Caco-2 (cell line): ENCODE measurements around the gene TEX11. TPM values are rescaled to one million over a fixed set of nuclear protein-coding genes. Genes with fewer than 3 reads are reported as not detected.

ENCODE experiments used
- BruUV-seq: library from RNA; stranded (reverse); fragments of 400-500 nt; replicated peaks from 2 replicates; lab custom pipeline; 2021; lab: Mats Ljungman, UMichigan
- CTCF ChIA-PET: fragments of 300-600 bp; sonication (Branson Sonifier 250); formaldehyde crosslinking; loops from one replicate; lab custom pipeline; 2022; ENCODE audit warnings: antibody characterized with exemption; lab: Charles Lee
- POLR2A ChIA-PET: fragments of 300-600 bp; sonication (Branson Sonifier 250); formaldehyde crosslinking; loops from one replicate; lab custom pipeline; 2022; ENCODE audit warnings: antibody characterized with exemption; lab: Charles Lee
- DNase-seq, 2 experiments: peaks; one replicate each; pipeline versions ENCODE4 v3.0.0 to v3.0.0-alpha.2; 2020 to 2022
- H3K27me3 ChIP-seq: replicated peaks from 2 replicates; pipeline ENCODE4 v1.6.0; 2011; ENCODE audit warnings: low read length; ENCODE audit not compliant: control insufficient read depth, insufficient read depth
- H3K36me3 ChIP-seq: 2 replicates; pipeline ENCODE4 v1.5.1; 2011; ENCODE audit warnings: low read length; ENCODE audit not compliant: control insufficient read depth, insufficient read depth
- H3K4me1 ChIP-seq: fragments of 250-450 bp; sonication (Bioruptor Pico); 2 replicates; pipeline ENCODE4 v1.5.1; 2020; ENCODE audit warnings: mild to moderate bottlenecking
- H3K4me3 ChIP-seq: 2 replicates; pipeline ENCODE4 v1.5.1; 2011; ENCODE audit warnings: low read depth, mild to moderate bottlenecking, control low read depth, low read length
- H3K9me3 ChIP-seq: fragments of 250-450 bp; sonication (Bioruptor Pico); 2 replicates; pipeline ENCODE4 v1.5.1; 2020; ENCODE audit warnings: mild to moderate bottlenecking, moderate library complexity
- H3K27ac Mint-ChIP-seq: one replicate; pipeline ENCODE4 v1.8.0; 2022; ENCODE audit warnings: mixed read lengths; ENCODE audit not compliant: unreplicated experiment
- H3K27me3 Mint-ChIP-seq: one replicate; pipeline ENCODE4 v1.8.0; 2022; ENCODE audit warnings: mixed read lengths; ENCODE audit not compliant: insufficient read depth, unreplicated experiment
- H3K36me3 Mint-ChIP-seq: one replicate; pipeline ENCODE4 v1.8.0; 2022; ENCODE audit warnings: mild to moderate bottlenecking, mixed read lengths; ENCODE audit not compliant: insufficient read depth, unreplicated experiment
- H3K4me1 Mint-ChIP-seq: one replicate; pipeline ENCODE4 v1.8.0; 2022; ENCODE audit warnings: low read depth, mixed read lengths; ENCODE audit not compliant: unreplicated experiment
- H3K4me3 Mint-ChIP-seq: one replicate; pipeline ENCODE4 v1.8.0; 2022; ENCODE audit warnings: mild to moderate bottlenecking, moderate library complexity, mixed read lengths; ENCODE audit not compliant: unreplicated experiment
- H3K9me3 Mint-ChIP-seq: one replicate; pipeline ENCODE4 v1.8.0; 2022; ENCODE audit warnings: mixed read lengths; ENCODE audit not compliant: unreplicated experiment
- intact Hi-C: fragments of 100-400 bp; cut with micrococcal nuclease; formaldehyde crosslinking; loops from one replicate; pipeline ENCODE4 v1.10.0; 2022; ENCODE audit not compliant: unreplicated experiment
- total RNA-seq: library from RNA; stranded (reverse); gene quantifications from 2 replicates; pipeline ENCODE4 v1.2.3, GENCODE V29; 2022
- TF ChIP-seq, protein P1 (sequence below), 2 experiments: fragments of 200-600 bp in 1 of 2; IDR thresholded peaks; 1 replicate in 1 of 2; 2 replicates in 1 of 2; pipeline versions ENCODE4 v1.5.1 to v1.8.0; 2011 to 2022; ENCODE audit warnings: antibody characterized with exemption in 1 of 2, control low read depth in 1 of 2, inconsistent platforms in 1 of 2, low read depth in 1 of 2, low read length in 1 of 2, mild to moderate bottlenecking in 1 of 2, moderate library complexity in 1 of 2; ENCODE audit not compliant: insufficient read depth in 1 of 2, severe bottlenecking in 1 of 2, unreplicated experiment in 1 of 2

TEX11 gene
- total RNA-seq, 1 experiment from 2014 or later, result 0.23 TPM

DNA sequence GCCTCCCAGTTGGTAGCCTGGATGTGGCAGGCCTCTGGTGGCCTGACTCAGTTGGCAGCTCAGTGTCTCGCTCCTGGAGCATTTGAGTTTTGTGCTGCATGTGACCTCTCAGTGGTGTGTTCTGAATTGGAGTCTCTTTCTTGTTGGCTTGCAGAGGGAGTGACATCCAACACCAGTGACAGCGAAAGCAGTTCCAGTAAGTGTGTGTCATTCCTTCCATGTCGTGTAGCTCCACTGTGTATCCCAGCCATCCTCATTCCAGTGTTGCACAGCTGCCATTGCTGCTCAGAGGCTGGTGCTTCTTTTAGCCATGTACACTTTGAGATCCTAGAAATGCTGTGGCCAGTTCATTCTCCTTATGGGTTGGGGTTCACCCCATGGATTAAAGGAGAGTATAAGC lies 411.5 kb downstream of the TEX11 start:
- CTCF ChIA-PET, result no interaction called here
- no peak overlapping the region for H3K4me3 Mint-ChIP-seq
- H3K9me3 Mint-ChIP-seq, result no peaks in the 10 kb centered on the region
- DNase-seq, result no peak
- H3K4me1 ChIP-seq, result no peaks in the 10 kb centered on the region
- H3K36me3 Mint-ChIP-seq, result peaks cover 36% of the 10 kb centered on the region
- H3K27me3 Mint-ChIP-seq, result no peaks in the 10 kb centered on the region
- no peak overlapping the region for H3K27ac Mint-ChIP-seq
- H3K4me1 Mint-ChIP-seq, result no peaks in the 10 kb centered on the region
- POLR2A ChIA-PET, result no interaction called here
- no TSS peak for BruUV-seq
- intact Hi-C loops, result no loop called here
- TF ChIP-seq, protein P1, sequence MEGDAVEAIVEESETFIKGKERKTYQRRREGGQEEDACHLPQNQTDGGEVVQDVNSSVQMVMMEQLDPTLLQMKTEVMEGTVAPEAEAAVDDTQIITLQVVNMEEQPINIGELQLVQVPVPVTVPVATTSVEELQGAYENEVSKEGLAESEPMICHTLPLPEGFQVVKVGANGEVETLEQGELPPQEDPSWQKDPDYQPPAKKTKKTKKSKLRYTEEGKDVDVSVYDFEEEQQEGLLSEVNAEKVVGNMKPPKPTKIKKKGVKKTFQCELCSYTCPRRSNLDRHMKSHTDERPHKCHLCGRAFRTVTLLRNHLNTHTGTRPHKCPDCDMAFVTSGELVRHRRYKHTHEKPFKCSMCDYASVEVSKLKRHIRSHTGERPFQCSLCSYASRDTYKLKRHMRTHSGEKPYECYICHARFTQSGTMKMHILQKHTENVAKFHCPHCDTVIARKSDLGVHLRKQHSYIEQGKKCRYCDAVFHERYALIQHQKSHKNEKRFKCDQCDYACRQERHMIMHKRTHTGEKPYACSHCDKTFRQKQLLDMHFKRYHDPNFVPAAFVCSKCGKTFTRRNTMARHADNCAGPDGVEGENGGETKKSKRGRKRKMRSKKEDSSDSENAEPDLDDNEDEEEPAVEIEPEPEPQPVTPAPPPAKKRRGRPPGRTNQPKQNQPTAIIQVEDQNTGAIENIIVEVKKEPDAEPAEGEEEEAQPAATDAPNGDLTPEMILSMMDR (IDR thresholded peaks at IDR 0.05; ENCODE audit: insufficient read depth in 1 of 2, low read depth in 1 of 2, low read length in 1 of 2, severe bottlenecking in 1 of 2, unreplicated experiment in 1 of 2), result no peak
- no peaks in the 10 kb centered on the region for H3K27me3 ChIP-seq
- no peak overlapping the region for H3K4me3 ChIP-seq
- H3K9me3 ChIP-seq, result no peaks in the 10 kb centered on the region
- no peaks in the 10 kb centered on the region; the same call in 1 of the 2 replicates for H3K36me3 ChIP-seq

DNA sequence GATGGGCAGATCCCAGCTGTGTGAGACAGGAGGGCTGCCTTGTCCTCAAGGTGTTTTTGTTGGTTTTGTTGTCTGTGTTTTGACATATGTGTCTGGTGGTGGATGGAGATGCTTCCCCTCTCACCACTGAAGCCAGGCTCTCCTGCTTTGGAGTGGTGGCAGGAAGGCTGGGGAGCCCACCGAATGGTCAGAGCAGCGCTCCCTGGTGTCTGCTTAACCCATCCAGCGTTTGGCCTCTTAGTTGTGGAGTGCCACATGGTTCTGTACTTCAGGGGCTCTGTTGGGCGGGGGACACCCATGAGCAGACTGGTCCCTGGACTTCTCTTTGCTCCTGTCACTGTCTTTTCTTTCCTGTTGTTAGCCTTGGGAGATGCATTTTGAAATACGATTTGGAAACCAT lies 412.0 kb downstream of the TEX11 start:
- Histone ChIP-seq H3K4me3 (no peak overlapping the region), H3K36me3 (no peaks in the 10 kb centered on the region; the same call in 1 of the 2 replicates), H3K27me3 (no peaks in the 10 kb centered on the region), H3K9me3 (no peaks in the 10 kb centered on the region), H3K4me1 (no peaks in the 10 kb centered on the region)
- TF ChIP-seq, protein P1 (IDR thresholded peaks at IDR 0.05; ENCODE audit: insufficient read depth in 1 of 2, low read depth in 1 of 2, low read length in 1 of 2, severe bottlenecking in 1 of 2, unreplicated experiment in 1 of 2), result no peak
- ChIA-PET POLR2A (no interaction called here), CTCF (no interaction called here)
- Mint-ChIP-seq H3K4me1 (no peaks in the 10 kb centered on the region), H3K4me3 (no peak overlapping the region), H3K9me3 (no peaks in the 10 kb centered on the region), H3K27me3 (no peaks in the 10 kb centered on the region), H3K27ac (no peak overlapping the region), H3K36me3 (peaks cover 41% of the 10 kb centered on the region)
- intact Hi-C loops, result no loop called here
- no peak for DNase-seq
- no TSS peak for BruUV-seq

DNA sequence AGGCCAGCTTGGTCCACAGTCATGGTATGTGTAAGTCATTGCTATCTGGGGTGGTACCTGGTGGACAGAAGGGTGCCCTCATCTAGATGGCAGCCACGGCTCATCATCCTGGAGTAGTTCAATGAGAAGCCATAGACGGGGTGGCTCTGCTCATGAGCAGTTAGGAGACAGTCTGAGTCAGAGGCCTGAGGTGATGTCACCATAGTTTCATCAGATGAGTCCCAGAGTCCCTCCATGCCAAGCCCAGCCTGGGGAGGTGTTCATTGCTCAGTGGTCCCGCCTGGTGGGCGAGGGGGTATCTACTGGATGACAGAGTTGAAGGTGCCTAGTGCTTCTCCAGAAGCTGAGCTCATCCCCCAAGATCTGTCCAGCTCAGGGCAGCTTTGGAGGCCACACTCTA lies 414.1 kb downstream of the TEX11 start:
- ChIA-PET POLR2A (no interaction called here), CTCF (no interaction called here)
- Histone ChIP-seq H3K4me3 (no peak overlapping the region), H3K27me3 (no peaks in the 10 kb centered on the region), H3K36me3 (no peaks in the 10 kb centered on the region; the same call in 1 of the 2 replicates), H3K4me1 (no peaks in the 10 kb centered on the region), H3K9me3 (no peaks in the 10 kb centered on the region)
- Mint-ChIP-seq H3K4me1 (peaks cover 6% of the 10 kb centered on the region), H3K4me3 (no peak overlapping the region), H3K27ac (no peak overlapping the region), H3K9me3 (no peaks in the 10 kb centered on the region), H3K36me3 (peaks cover 56% of the 10 kb centered on the region), H3K27me3 (no peaks in the 10 kb centered on the region)
- BruUV-seq, result no TSS peak
- no peak for DNase-seq
- TF ChIP-seq, protein P1 (IDR thresholded peaks at IDR 0.05; ENCODE audit: insufficient read depth in 1 of 2, low read depth in 1 of 2, low read length in 1 of 2, severe bottlenecking in 1 of 2, unreplicated experiment in 1 of 2), result no peak
- intact Hi-C loops, result no loop called here
